Activated naive CD8-positive, alpha-beta T cell treated with anti-CD3 and anti-CD28 coated beads, Interleukin-2, amount 10 ng/mL, durations not matched to agents 7 days and 5 days (primary cell): ENCODE data around the gene CCDC152. TPM values are rescaled to one million over a fixed set of nuclear protein-coding genes. Genes with fewer than 3 reads are reported as not detected.
"Not testable (repeated sequence)": the region's sequence is repeated elsewhere in the genome, so short reads cannot be mapped to it uniquely, and the experiment has no call there.

Experiments
- ATAC-seq: fragments of 150-1000 bp; cut with Tn5 transposase; one replicate; pipeline ENCODE4 v1.10.0; 2021; ENCODE audit warnings: low read depth, moderate library complexity
- POLR2A ChIA-PET: fragments of 350-600 bp; sonication (Branson Sonifier 250); formaldehyde crosslinking; loops from one replicate; lab custom pipeline; 2021; ENCODE audit warnings: antibody characterized with exemption; lab: Charles Lee
- DNase-seq: peaks from one replicate; pipeline ENCODE4 v3.0.0; 2021
- H3K27ac Mint-ChIP-seq: one replicate; pipeline ENCODE4 v1.8.0; 2022; ENCODE audit warnings: mild to moderate bottlenecking, mixed read lengths
- H3K27me3 Mint-ChIP-seq: one replicate; pipeline ENCODE4 v1.8.0; 2022; ENCODE audit warnings: mild to moderate bottlenecking, moderate library complexity, mixed read lengths
- H3K36me3 Mint-ChIP-seq: one replicate; pipeline ENCODE4 v1.8.0; 2021; ENCODE audit warnings: mild to moderate bottlenecking, mixed read lengths
- H3K4me1 Mint-ChIP-seq: one replicate; pipeline ENCODE4 v1.8.0; 2021; ENCODE audit warnings: mixed read lengths
- H3K4me3 Mint-ChIP-seq: one replicate; pipeline ENCODE4 v1.8.0; 2022; ENCODE audit warnings: mild to moderate bottlenecking, moderate library complexity, mixed read lengths
- H3K9me3 Mint-ChIP-seq: one replicate; pipeline ENCODE4 v1.8.0; 2021; ENCODE audit warnings: mixed read lengths
- total RNA-seq, 2 experiments: library from RNA; stranded (reverse); gene quantifications; one replicate each; pipeline ENCODE4 v1.2.3, GENCODE V29; 2021

CCDC152 gene
- total RNA-seq, 2 experiments from 2014 or later, result 8.9 to 10.3 TPM

GRCh38 chr5:42810834-42811590 is 54.4 kb downstream of the CCDC152 start:
- POLR2A ChIA-PET, result no interaction called here
- H3K27ac Mint-ChIP-seq, result no peak overlapping the region
- H3K4me1 Mint-ChIP-seq, result peaks cover 1% of the 10 kb centered on the region

DNA sequence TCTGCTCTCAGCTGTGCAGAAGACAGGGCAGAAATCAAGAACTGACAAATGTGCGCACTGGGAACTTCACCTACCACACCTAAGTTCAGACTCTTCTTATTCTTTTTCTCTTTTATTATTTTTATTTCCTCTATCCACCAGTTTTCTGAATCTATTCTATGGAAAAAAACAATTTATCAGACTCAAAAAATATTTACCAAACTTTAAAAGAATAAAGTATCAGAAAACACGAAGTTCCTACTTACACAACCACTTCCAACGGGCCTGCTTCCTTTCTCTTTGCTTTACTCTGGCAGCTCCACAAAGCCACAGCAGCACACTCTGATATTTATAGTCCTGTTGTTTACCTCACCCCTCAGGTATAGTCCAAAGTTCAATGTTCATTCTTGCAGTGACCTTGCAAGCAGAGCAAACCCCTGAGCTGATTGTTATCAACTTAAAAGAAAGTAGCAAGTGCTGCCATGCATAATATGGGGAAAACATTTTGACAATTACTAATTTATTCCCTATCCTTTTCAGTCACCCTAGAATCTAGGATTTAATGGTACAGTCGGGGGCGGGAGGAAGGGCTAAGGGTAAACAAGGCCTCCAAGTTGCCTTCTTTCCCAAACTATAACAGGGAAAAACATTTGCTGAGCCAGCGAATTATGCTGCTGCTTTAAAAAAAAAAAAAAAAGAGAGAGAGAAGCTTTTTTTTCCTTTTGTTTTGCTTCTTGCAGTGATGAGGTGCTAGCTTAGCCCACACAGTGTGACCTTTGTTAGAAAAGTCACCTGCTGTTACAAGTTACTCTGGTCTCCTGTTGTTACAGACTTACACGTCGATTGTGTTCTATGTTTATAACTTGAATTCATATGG is 55.2 kb downstream of the CCDC152 start, which contains the start of gene SELENOP:
TSS of gene SELENOP (minus strand) at position 302 of the 856 bp plus-strand sequence. CDS start 3,539 bp downstream, outside the sequence.
- Mint-ChIP-seq H3K27me3 (no peaks in the 10 kb centered on the region), H3K4me3 (no peak within 1 kb of the TSS), H3K27ac (no peak within 1 kb of the TSS), H3K9me3 (no peaks in the 10 kb centered on the region), H3K36me3 (no peaks in the 10 kb centered on the region), H3K4me1 (peaks cover 1% of the 10 kb centered on the region)
- ATAC-seq, result no peak
- DNase-seq, result no peak
- POLR2A ChIA-PET, result no interaction called here

More at GRCh38 chr5:42810834-42811590, 54.4 kb downstream of the CCDC152 start:
- Mint-ChIP-seq H3K27me3 (no peaks in the 10 kb centered on the region), H3K9me3 (no peaks in the 10 kb centered on the region), H3K36me3 (no peaks in the 10 kb centered on the region), H3K4me3 (no peak overlapping the region)
- ATAC-seq (no peak), DNase-seq (no peak)

GRCh38 chr5:42812620-42813019 is 56.0 kb downstream of the CCDC152 start:
- no peaks in the 10 kb centered on the region for H3K27me3 Mint-ChIP-seq
- no peak for ATAC-seq
- H3K4me3 Mint-ChIP-seq, result no peak overlapping the region
- H3K9me3 Mint-ChIP-seq, result no peaks in the 10 kb centered on the region
- H3K4me1 Mint-ChIP-seq, result peaks cover 1% of the 10 kb centered on the region
- POLR2A ChIA-PET, result no interaction called here
- no peaks in the 10 kb centered on the region for H3K36me3 Mint-ChIP-seq
- no peak overlapping the region for H3K27ac Mint-ChIP-seq
- DNase-seq, result no peak

DNA sequence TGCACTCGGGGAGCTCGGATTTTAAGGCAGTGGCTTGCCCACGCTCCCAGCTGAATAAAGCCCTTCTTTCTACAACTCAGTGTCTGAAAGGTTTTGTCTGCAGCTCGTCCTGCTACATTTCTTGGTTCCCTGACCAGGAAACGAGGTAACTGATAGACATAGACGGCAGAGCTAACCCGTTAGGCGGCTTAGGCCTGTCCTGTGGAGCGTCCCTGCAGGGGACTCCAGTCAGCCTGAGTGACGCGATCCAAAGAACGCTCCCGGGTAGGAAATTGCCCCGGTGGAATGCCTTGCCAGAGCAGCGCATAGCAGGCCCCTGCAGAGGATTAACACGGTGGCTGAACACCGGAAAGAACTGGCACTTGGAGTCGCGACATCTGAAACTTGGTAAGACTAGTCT is 56.9 kb downstream of the CCDC152 start:
- Mint-ChIP-seq H3K27ac (no peak overlapping the region), H3K4me1 (peaks cover 1% of the 10 kb centered on the region), H3K27me3 (no peaks in the 10 kb centered on the region), H3K4me3 (no peak overlapping the region), H3K9me3 (no peaks in the 10 kb centered on the region), H3K36me3 (no peaks in the 10 kb centered on the region)
- DNase-seq, result no peak
- POLR2A ChIA-PET, result no interaction called here
- no peak for ATAC-seq

DNA sequence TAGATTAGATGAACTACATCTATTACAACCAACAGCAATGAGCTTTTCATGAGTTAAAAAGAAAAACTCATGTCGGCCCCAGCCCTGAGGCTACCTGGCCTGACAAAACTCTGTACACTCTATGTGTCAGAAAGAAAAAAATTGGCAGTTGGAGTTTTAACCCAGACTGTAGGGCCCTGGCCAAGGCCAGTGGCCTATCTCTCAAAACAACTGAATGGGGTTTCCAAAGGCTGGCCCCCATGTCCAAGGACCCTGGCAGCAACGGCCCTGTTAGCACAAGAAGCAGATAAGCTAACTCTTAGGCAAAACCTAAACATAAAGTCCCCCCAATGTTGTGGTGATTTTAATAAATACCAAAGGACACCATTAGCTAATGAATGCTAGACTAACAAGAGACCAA is 59.9 kb downstream of the CCDC152 start:
- POLR2A ChIA-PET, ATAC-seq: not testable (repeated sequence)

DNA sequence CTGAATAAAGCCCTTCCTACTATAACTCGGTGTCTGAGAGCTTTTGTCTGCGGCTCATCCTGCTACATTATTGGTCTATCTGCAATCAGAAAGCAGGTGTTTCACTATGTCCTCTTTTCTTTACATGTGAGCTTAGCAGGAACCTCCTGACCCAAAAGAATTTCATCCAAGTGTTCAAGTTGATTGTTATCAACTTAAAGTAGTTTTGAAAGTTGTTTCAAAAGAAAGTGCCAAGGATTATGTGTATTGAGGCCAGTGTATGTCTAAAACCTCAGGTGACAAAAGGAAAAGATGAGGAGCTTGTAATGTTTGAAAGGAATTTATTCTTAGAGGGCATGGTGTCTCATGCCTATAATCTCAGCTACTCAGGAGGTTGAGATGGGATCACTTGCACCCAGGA is 63.1 kb downstream of the CCDC152 start:
- ATAC-seq, result no peak
- H3K4me1 Mint-ChIP-seq, result no peaks in the 10 kb centered on the region
- DNase-seq, result no peak
- peaks cover 2% of the 10 kb centered on the region for H3K27me3 Mint-ChIP-seq
- H3K36me3 Mint-ChIP-seq, result no peaks in the 10 kb centered on the region
- H3K4me3 Mint-ChIP-seq, result no peak overlapping the region
- H3K9me3 Mint-ChIP-seq, result no peaks in the 10 kb centered on the region
- POLR2A ChIA-PET, result no interaction called here
- H3K27ac Mint-ChIP-seq, result no peak overlapping the region

More for the DNA sequence above, 59.9 kb downstream of the CCDC152 start:
- H3K27ac Mint-ChIP-seq, H3K4me1 Mint-ChIP-seq, H3K27me3 Mint-ChIP-seq, H3K4me3 Mint-ChIP-seq, H3K9me3 Mint-ChIP-seq, H3K36me3 Mint-ChIP-seq, DNase-seq: not testable (repeated sequence)

- DNase-seq (no peak), ATAC-seq (no peak)
- no peaks in the 10 kb centered on the region for H3K4me1 Mint-ChIP-seq
- no peak overlapping the region for H3K4me3 Mint-ChIP-seq
- H3K27ac Mint-ChIP-seq, result no peak overlapping the region
- H3K9me3 Mint-ChIP-seq, result no peaks in the 10 kb centered on the region
- POLR2A ChIA-PET, result no interaction called here
- no peaks in the 10 kb centered on the region for H3K36me3 Mint-ChIP-seq
- peaks cover 2% of the 10 kb centered on the region for H3K27me3 Mint-ChIP-seq
Observed at GRCh38 chr5:42822548-42822947, 65.9 kb downstream of the CCDC152 start.

DNA sequence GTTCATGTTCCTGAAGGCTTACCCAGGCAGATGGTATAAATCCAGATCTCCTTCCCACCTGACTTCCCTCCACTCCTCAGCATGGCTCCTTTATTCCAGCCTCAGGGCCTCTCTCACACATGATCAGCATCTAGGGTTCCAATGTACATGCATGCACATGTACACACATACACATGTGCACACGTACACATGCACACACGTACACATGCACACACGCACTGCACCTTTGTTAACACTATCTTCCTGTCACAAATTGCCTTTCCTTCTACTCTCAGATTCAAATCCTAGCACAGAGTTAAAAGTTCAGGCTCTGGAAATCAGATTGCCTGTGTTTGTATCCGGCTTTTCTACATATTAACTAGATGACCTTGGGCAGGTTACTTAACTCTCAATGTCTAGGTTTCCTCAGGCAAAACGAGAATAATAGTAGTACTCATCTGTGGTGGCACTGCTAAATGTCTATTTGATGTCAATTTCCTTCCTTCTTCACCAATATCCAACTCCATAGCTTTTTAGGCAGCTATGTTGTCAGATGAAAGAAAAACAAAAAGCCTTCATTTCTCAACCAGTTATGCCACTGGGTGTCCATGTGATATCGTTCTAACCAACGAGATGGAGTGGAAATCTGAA is 67.8 kb downstream of the CCDC152 start:
- no peaks in the 10 kb centered on the region for H3K4me1 Mint-ChIP-seq
- no peak overlapping the region for H3K4me3 Mint-ChIP-seq
- peaks cover 4% of the 10 kb centered on the region for H3K27me3 Mint-ChIP-seq
- H3K27ac Mint-ChIP-seq, result no peak overlapping the region
- no peaks in the 10 kb centered on the region for H3K9me3 Mint-ChIP-seq
- H3K36me3 Mint-ChIP-seq, result no peaks in the 10 kb centered on the region
- POLR2A ChIA-PET, result no interaction called here
- no peak for DNase-seq
- no peak for ATAC-seq

DNA sequence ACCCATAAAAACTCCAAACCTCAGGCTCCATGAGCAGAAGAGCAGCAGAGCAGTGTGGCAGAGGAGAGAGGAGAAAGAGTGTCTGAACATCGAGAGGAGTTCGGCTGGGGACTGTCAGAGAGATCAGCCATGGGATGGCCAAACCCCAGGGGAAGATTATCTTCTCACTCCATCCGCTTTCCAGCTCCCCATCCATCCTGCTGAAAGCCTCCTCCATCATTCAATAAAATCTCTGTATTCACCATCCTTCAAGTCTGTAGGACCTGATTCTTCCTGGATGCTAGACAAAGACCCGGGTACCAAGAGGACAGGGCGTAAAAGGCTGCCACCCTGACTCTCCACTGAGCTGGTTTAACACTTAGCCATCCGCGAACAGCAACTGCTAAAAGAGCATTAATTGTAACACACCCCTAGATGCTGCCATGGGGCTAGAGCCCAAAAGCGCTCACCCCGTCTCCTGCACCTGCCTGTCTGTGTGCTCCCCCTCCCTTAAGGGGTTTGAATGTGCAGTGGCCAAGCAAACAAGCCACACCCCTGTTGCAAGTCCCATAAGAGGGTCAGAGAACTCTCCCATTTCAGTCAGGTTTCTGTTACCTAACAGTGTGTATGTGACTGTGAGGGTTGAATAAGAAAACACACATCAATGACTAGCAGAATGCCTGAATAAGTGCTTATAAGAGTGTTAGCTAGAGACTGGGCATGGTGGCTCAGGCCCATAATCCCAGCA is 69.0 kb downstream of the CCDC152 start:
- H3K27ac Mint-ChIP-seq, result no peak overlapping the region
- no peaks in the 10 kb centered on the region for H3K9me3 Mint-ChIP-seq
- H3K36me3 Mint-ChIP-seq, result no peaks in the 10 kb centered on the region
- POLR2A ChIA-PET, result no interaction called here
- ATAC-seq, result no peak
- peaks cover 4% of the 10 kb centered on the region for H3K27me3 Mint-ChIP-seq
- DNase-seq, result no peak
- no peak overlapping the region for H3K4me3 Mint-ChIP-seq
- no peaks in the 10 kb centered on the region for H3K4me1 Mint-ChIP-seq

DNA sequence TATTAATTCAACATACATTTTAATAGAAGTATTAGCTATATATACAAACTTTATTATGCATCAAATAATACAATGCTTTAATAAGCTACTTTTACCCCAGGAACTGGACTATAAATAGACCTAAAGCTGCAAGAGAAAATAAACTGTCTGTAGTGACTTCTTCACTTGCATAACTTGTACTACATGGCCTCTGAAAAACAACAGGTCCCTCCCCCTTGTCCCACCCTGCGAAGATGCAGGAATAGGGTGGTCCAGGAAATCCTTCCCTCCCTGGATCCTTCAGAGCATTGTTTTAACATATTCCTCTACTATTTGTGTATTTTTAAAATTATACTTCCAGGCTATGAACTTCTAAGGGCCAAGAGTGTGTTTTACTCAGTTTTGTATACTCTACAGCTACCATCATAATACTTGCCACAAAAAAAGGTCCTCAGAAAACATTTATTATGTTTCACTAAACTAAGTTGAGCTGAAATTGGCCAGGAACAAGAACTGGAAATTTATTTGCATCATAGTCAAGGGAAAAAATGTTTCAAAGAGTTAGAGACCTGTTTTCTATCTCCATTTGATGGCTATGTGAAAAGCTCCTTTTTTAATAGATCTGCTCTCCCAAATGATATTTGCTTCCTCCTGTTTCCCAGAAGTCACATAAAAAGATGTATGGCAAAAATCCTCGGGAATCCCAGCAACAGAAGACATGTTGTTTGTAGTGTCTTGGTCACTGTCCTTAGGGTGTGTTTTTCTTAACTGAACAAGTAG is 70.3 kb downstream of the CCDC152 start:
- DNase-seq, result no peak
- no peak for ATAC-seq
- no peaks in the 10 kb centered on the region for H3K4me1 Mint-ChIP-seq
- H3K27ac Mint-ChIP-seq, result no peak overlapping the region
- H3K9me3 Mint-ChIP-seq, result no peaks in the 10 kb centered on the region
- peaks cover 4% of the 10 kb centered on the region for H3K27me3 Mint-ChIP-seq
- H3K4me3 Mint-ChIP-seq, result no peak overlapping the region
- H3K36me3 Mint-ChIP-seq, result no peaks in the 10 kb centered on the region
- POLR2A ChIA-PET, result no interaction called here

GRCh38 chr5:42828671-42829070 is 72.1 kb downstream of the CCDC152 start:
- H3K9me3 Mint-ChIP-seq, result no peaks in the 10 kb centered on the region
- H3K27ac Mint-ChIP-seq, result no peak overlapping the region
- POLR2A ChIA-PET, result no interaction called here
- H3K4me3 Mint-ChIP-seq, result no peak overlapping the region
- DNase-seq (no peak), ATAC-seq (no peak)
- H3K36me3 Mint-ChIP-seq, result no peaks in the 10 kb centered on the region
- no peaks in the 10 kb centered on the region for H3K4me1 Mint-ChIP-seq
- peaks cover 4% of the 10 kb centered on the region for H3K27me3 Mint-ChIP-seq

GRCh38 chr5:42830924-42831323 is 74.3 kb downstream of the CCDC152 start:
- H3K27ac Mint-ChIP-seq, result no peak overlapping the region
- H3K9me3 Mint-ChIP-seq, result peaks cover 3% of the 10 kb centered on the region
- POLR2A ChIA-PET, result no interaction called here
- DNase-seq (no peak), ATAC-seq (no peak)
- no peaks in the 10 kb centered on the region for H3K36me3 Mint-ChIP-seq
- no peaks in the 10 kb centered on the region for H3K4me1 Mint-ChIP-seq
- no peak overlapping the region for H3K4me3 Mint-ChIP-seq
- peaks cover 4% of the 10 kb centered on the region for H3K27me3 Mint-ChIP-seq
